BE2C (cell line): ENCODE results near the gene TRPV5.

Source experiments
- DNase-seq: peaks from one replicate; pipeline ENCODE4 v3.0.0-alpha.2; 2020
- H3K27me3 ChIP-seq: fragments of 250-450 bp; sonication (Bioruptor Pico); 2 replicates; pipeline ENCODE4 v1.5.1; 2020; ENCODE audit warnings: mild to moderate bottlenecking
- H3K36me3 ChIP-seq: fragments of 250-450 bp; sonication (Bioruptor Pico); 2 replicates; pipeline ENCODE4 v1.5.1; 2020; ENCODE audit warnings: mild to moderate bottlenecking
- H3K4me1 ChIP-seq: fragments of 250-450 bp; sonication (Bioruptor Pico); 2 replicates; pipeline ENCODE4 v1.5.1; 2020
- H3K4me3 ChIP-seq: 2 replicates; pipeline ENCODE4 v1.5.1; 2011; ENCODE audit warnings: low read depth, low read length
- H3K9me3 ChIP-seq: fragments of 250-450 bp; sonication (Bioruptor Pico); 2 replicates; pipeline ENCODE4 v1.5.1; 2020
- CTCF ChIP-seq: IDR thresholded peaks from 2 replicates; pipeline ENCODE4 v1.5.1; 2012; ENCODE audit warnings: mild to moderate bottlenecking, low read depth, low read length

TRPV5 gene

GRCh38 chr7:142938611-142939010 is 5.1 kb upstream of the TRPV5 start:
- H3K9me3 ChIP-seq: no peaks in the 10 kb centered on the region
- no peaks in the 10 kb centered on the region for H3K27me3 ChIP-seq
- no peak for TF ChIP-seq CTCF
- no peaks in the 10 kb centered on the region for H3K36me3 ChIP-seq
- DNase-seq: no peak
- no peaks in the 10 kb centered on the region for H3K4me1 ChIP-seq
- H3K4me3 ChIP-seq: no peak overlapping the region

GRCh38 chr7:142935941-142936565 is 2.5 kb upstream of the TRPV5 start:
- Histone ChIP-seq H3K4me3 (no peak overlapping the region), H3K9me3 (no peaks in the 10 kb centered on the region), H3K36me3 (no peaks in the 10 kb centered on the region), H3K4me1 (no peaks in the 10 kb centered on the region), H3K27me3 (no peaks in the 10 kb centered on the region)
- TF ChIP-seq CTCF: no peak
- DNase-seq: no peak

- H3K36me3 ChIP-seq: no peaks in the 10 kb centered on the region
- DNase-seq: no peak
- no peaks in the 10 kb centered on the region for H3K27me3 ChIP-seq
- no peak overlapping the region for H3K4me3 ChIP-seq
- no peak for TF ChIP-seq CTCF
- H3K9me3 ChIP-seq: no peaks in the 10 kb centered on the region
- H3K4me1 ChIP-seq: no peaks in the 10 kb centered on the region
Observed at GRCh38 chr7:142934056-142934455, 510 bp upstream of the TRPV5 start.

DNA sequence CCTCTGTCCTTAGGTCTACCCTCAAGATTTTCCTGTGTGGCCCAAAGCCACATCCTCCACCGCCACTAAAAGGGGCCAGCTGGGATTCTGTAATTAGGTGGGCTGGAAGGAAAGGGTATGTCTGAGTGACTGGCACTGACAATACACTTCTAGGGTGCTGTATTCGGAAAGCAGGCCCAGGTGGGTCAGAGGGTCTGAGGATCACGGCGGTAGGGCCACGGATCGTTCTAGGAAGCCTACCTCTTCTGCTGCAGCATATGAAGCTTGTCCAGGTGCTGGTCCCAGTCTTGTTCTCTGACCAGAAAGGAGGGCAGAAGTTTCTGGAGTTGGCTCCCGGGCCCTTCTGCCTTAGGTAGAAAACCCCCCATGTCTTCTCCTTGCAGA is 462 bp downstream of the TRPV5 start:
- Histone ChIP-seq H3K36me3 (no peaks in the 10 kb centered on the region), H3K4me1 (no peaks in the 10 kb centered on the region), H3K4me3 (no peak overlapping the region), H3K27me3 (no peaks in the 10 kb centered on the region), H3K9me3 (no peaks in the 10 kb centered on the region)
- TF ChIP-seq CTCF: no peak
- DNase-seq: no peak

- Histone ChIP-seq H3K4me3 (no peak overlapping the region), H3K9me3 (no peaks in the 10 kb centered on the region), H3K36me3 (no peaks in the 10 kb centered on the region), H3K4me1 (no peaks in the 10 kb centered on the region), H3K27me3 (no peaks in the 10 kb centered on the region)
- TF ChIP-seq CTCF: no peak
- DNase-seq: no peak
Observed at GRCh38 chr7:142932386-142933091, 1.0 kb downstream of the TRPV5 start.

DNA sequence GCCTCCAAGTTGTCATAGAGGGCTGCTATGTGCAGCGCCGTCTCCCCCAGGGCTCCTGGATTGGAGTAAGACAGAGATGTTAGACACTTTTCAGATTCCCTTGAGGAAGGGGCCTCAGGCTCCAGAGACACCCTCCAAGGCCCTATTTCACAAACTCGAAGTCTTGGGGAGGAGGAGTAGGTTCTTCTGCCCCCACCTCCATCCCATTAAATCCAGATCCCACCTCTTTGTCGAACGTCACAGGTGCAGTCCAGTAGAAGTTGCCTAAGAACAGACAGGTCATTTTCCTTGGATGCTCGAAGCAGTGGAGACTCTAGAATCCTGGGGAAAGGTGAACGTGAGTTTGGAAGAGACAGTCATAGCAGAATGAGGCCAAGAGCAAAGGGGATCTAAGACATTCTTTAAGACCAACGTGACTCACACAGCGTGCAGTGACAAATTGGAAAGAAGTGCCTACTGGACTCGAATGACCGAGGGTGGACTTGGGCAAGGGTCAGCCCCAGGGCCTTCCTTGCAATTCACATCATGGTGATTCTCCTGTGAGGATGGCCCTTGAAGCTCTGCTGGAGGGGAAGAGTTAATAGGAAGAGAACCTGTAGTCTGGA is 3.3 kb downstream of the TRPV5 start:
- DNase-seq: no peak
- H3K9me3 ChIP-seq: no peaks in the 10 kb centered on the region
- H3K4me1 ChIP-seq: no peaks in the 10 kb centered on the region
- no peak for TF ChIP-seq CTCF
- H3K4me3 ChIP-seq: no peak overlapping the region
- no peaks in the 10 kb centered on the region for H3K36me3 ChIP-seq
- no peaks in the 10 kb centered on the region for H3K27me3 ChIP-seq
